ENCODE measurements around the gene HTN3.

- TF ChIP-seq CTCF (IDR thresholded peaks at IDR 0.05) (no peak), POLR2A (IDR thresholded peaks at IDR 0.05; ENCODE audit: low read depth) (no peak), POLR2AphosphoS5 (IDR thresholded peaks at IDR 0.05) (no peak)
Measured at GRCh38 chr4:69995526-69996016, 32.7 kb upstream of the HTN3 start, which contains the start of gene STATH.

Measured in esophagus muscularis mucosa (tissue), 3 donors.